ENCODE data around the gene ICE2.

DNA sequence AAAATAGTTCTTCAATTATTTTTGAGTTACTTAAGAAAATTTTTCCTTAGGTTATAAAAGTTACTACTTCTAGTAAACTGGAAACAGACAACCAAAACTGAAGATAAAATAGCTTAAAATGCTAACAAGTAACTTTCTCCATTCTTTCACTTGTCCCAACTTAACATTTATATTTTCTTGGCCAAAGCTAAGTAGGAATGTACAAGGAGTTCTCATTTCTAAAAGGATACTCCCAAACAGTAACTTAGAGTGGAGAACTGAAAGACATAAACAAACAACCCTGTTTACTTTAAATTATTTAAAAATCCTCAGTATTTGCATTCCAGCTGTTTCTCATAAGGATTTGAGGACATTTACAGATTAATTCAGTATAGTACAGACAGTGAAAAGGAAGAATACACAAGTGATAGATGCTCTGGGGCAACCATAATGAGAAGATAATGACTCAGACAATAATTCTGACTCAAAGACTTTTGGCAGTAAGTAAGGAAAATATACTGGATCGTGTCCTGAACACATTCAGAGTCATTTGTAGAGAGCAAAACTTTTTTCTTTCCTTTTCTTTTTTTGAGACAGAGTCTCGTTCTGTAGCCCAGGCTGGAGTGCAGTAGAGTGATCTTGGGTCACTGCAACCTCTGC is 52.0 kb downstream of the ICE2 start:
- TF ChIP-seq, protein P1, sequence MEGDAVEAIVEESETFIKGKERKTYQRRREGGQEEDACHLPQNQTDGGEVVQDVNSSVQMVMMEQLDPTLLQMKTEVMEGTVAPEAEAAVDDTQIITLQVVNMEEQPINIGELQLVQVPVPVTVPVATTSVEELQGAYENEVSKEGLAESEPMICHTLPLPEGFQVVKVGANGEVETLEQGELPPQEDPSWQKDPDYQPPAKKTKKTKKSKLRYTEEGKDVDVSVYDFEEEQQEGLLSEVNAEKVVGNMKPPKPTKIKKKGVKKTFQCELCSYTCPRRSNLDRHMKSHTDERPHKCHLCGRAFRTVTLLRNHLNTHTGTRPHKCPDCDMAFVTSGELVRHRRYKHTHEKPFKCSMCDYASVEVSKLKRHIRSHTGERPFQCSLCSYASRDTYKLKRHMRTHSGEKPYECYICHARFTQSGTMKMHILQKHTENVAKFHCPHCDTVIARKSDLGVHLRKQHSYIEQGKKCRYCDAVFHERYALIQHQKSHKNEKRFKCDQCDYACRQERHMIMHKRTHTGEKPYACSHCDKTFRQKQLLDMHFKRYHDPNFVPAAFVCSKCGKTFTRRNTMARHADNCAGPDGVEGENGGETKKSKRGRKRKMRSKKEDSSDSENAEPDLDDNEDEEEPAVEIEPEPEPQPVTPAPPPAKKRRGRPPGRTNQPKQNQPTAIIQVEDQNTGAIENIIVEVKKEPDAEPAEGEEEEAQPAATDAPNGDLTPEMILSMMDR (conservative IDR thresholded peaks at IDR 0.05; ENCODE audit: low read length), result no peak
- no peak for TF ChIP-seq EZH2phosphoT487 (IDR thresholded peaks at IDR 0.05; ENCODE audit: borderline replicate concordance)

All from Loucy (cell line).